Measurements from ENCODE around the gene CRYM.

Gene CRYM

GRCh38 chr16:21242756-21243155 lies 35.3 kb downstream of the CRYM start:
- DNase-seq, result no peak

- no peak for DNase-seq
Observed at GRCh38 chr16:21239646-21240045, 38.4 kb downstream of the CRYM start.

- no peak for DNase-seq
Observed at GRCh38 chr16:21236831-21237230, 41.3 kb downstream of the CRYM start.

GRCh38 chr16:21235199-21235585 lies 42.9 kb downstream of the CRYM start:
- DNase-seq, result no peak

DNA sequence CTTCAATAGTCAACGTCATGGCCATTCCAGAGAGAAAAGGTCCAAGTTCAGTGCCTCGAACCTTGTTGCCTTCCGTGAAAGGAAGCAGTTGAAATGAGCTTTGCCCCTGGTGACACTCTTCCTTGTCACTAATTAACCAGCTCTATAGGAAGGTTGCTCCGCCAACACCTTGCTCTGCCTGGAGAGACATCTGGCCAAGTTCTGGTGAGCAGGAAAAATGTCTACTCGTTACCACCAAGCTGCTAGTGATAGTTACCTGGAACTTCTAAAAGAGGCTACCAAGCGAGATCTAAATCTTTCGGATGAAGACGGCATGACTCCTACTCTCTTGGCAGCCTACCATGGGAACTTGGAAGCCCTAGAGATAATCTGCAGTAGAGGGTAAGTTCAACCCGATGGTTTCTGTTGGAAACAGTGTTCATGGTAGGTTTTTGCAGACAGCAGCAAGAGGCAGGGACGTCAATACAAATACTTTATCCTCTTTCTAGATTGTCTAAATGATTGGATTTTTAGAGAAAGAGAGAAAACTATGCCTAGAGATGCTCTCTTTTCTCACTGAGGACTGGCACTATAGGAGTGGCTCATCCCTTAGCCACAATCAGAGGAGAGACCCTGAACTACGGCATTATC lies 44.5 kb downstream of the CRYM start, which contains the start of gene ANKS4B:
Gene ANKS4B (plus strand): TSS at position 179 of the 630 bp plus-strand sequence. CDS start 39 bp downstream, at position 218.
- DNase-seq, result no peak

DNA sequence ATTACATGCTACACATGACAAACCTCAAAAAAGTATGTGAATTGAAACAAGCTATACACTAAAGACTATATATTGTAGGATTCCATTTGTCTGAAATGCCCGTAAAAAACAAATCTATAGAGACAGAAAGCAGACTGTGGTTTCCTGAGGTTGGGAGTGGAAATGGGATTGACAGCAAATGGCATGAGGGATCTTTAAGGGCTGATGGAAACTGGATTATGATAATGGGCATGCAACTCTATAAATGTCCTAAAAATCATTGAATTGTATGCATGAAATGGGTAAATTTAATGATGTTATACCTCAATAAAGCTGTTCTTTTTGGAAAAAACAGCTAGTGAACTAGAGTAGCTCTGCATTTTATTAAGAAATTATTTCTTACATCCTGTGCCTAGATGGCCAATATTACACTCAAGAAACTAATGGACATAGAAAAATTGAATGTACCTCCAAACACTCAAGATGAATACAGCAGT lies 45.0 kb downstream of the CRYM start:
- no peak for DNase-seq

DNA sequence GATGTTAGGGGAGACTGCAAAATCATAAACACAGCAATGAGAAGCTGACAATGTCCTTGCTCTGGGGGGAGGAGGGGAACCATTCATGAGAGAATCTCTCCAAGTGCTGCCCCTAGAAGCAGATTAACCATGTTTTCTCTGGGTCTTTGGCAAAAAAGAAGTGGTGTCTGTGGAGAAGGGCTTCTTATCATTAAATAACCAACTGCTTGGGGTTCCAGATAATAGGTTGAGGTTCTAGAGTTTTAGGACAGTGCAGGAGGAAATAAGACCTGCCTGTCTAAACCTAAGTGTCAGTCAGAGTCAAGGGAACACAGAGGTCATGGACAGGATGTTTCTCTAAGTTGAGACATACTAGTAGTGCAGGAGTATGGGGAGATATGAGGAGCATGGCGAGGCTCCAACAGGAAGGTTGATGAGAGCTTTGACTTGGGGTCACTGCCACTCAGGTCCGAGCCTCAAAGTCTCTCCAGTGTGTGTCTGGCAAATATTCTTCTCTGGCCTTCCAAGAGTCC lies 49.7 kb downstream of the CRYM start:
- no peak for DNase-seq

- DNase-seq, result no peak
Observed at GRCh38 chr16:21227866-21228265, 50.2 kb downstream of the CRYM start.

GRCh38 chr16:21226749-21227148 lies 51.3 kb downstream of the CRYM start:
- peak in 1 of 2 donors; percentile 65 for DNase-seq

DNA sequence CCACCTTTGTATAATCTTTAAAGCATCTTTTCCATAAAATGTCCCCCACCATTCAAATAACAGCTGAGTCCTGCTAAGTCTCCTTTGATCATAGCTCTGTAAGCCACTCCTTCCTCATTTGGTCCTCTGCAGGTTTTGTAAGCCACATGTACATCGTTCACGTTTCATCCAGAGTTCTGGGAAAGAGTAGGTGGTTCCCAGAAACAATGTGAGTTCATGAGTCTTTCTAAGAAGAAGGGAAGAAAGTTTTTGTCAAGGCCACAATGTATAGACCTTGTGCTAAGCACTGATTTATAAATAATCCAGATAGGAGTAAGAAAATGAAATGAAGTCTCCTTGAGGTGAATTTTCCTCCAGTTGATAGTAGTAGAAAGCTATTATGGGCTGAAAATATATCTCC lies 53.3 kb downstream of the CRYM start:
- DNase-seq, result no peak

GRCh38 chr16:21223787-21224186 lies 54.3 kb downstream of the CRYM start:
- DNase-seq, result no peak

- no peak for DNase-seq
Observed at GRCh38 chr16:21222495-21223337, 55.4 kb downstream of the CRYM start.

- DNase-seq, result no peak
Observed at GRCh38 chr16:21219551-21219950, 58.5 kb downstream of the CRYM start.

DNA sequence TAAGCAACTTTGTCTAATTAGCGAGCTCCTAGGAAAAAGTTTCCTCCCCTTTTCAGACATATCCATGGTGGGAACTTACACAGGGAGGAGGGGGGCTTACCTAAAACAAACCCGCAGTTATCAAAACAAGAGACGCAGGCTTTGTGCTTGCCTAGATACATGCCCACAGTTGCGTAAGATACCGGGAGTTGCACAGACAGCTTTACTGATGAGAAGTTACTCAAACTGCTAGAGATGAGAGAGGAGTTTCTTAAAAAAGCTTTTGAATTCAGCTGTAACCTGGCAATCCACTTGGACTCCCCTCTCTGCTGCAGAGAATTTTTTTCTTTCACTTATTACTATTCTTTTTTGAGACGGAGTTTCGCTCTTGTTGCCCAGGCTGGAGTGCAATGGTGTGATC lies 59.9 kb downstream of the CRYM start:
- no peak for DNase-seq

GRCh38 chr16:21217121-21217520 lies 61.0 kb downstream of the CRYM start:
- DNase-seq, result no peak

DNA sequence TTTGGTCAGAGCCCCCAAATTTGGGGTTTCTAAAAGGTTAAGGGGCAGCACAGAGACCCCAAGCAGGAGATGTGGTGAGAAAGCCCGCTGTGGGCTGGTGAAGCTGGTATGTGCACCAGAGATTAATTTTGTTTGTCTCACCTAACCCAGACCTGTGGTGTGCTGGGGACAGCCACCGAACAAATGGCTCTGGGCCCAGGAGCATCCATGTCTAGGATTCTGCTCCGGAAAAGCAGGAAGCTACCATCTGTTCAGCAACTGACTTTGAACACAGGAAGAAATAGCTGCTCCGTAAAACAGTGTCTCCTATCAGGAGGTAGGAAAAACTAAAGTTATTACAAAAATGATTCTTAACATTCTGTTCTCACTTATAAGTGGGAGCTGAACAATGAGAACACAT lies 64.0 kb downstream of the CRYM start:
- no peak for DNase-seq

GRCh38 chr16:21211486-21211885 lies 66.6 kb downstream of the CRYM start, which contains the start of gene ZP2:
Gene ZP2 (minus strand): TSS chr16:21211574. CDS start chr16:21211547, 27 bp downstream.
- no peak for DNase-seq

Measured in hippocampal formation (tissue), 2 donors.